GM19023 (cell line): Measurements from ENCODE around the gene PIP5K1C.
"Not testable (repeated sequence)": the region's sequence is repeated elsewhere in the genome, so short reads cannot be mapped to it uniquely, and the experiment has no call there.

ENCODE experiments used
- ATAC-seq: cut with Tn5 transposase; IDR thresholded peaks from one replicate; pipeline ENCODE4 v1.9.1; 2021; ENCODE audit warnings: mild to moderate bottlenecking, moderate library complexity; ENCODE audit not compliant: unreplicated experiment

PIP5K1C gene

GRCh38 chr19:3679581-3679980, 20.7 kb downstream of the PIP5K1C start:
- no peak for ATAC-seq

GRCh38 chr19:3679138-3679537, 21.1 kb downstream of the PIP5K1C start:
- ATAC-seq: no peak

GRCh38 chr19:3678188-3678587, 22.1 kb downstream of the PIP5K1C start:
- ATAC-seq: no peak

- no peak for ATAC-seq
Observed at GRCh38 chr19:3674784-3675543, 25.3 kb downstream of the PIP5K1C start.

- no peak for ATAC-seq
Observed at GRCh38 chr19:3673506-3674439, 26.5 kb downstream of the PIP5K1C start.

GRCh38 chr19:3672993-3673392, 27.3 kb downstream of the PIP5K1C start:
- no peak for ATAC-seq

GRCh38 chr19:3672575-3672948, 27.7 kb downstream of the PIP5K1C start:
- ATAC-seq: no peak

GRCh38 chr19:3671680-3672574, 28.3 kb downstream of the PIP5K1C start:
- ATAC-seq: no peak

GRCh38 chr19:3670796-3671679, 29.2 kb downstream of the PIP5K1C start:
- ATAC-seq: no peak

- ATAC-seq: no peak
Observed at GRCh38 chr19:3669947-3670795, 30.1 kb downstream of the PIP5K1C start.

- no peak for ATAC-seq
Observed at GRCh38 chr19:3669082-3669946, 31.0 kb downstream of the PIP5K1C start.

GRCh38 chr19:3668331-3669081, 31.8 kb downstream of the PIP5K1C start:
- ATAC-seq: no peak

- ATAC-seq: no peak
Observed at GRCh38 chr19:3667766-3668165, 32.5 kb downstream of the PIP5K1C start.

GRCh38 chr19:3667037-3667638, 33.1 kb downstream of the PIP5K1C start:
- no peak for ATAC-seq

- ATAC-seq: not testable (repeated sequence)
Observed at GRCh38 chr19:3666545-3666856, 33.8 kb downstream of the PIP5K1C start.

GRCh38 chr19:3665681-3666544, 34.4 kb downstream of the PIP5K1C start:
- no peak for ATAC-seq
